Stimulated activated CD8-positive, alpha-beta memory T cell treated with anti-CD3 and anti-CD28 coated beads, Interleukin-15, amount 100 ng/mL, for 4 hours (primary cell): ENCODE data around the gene SLC2A14.
"Not testable (repeated sequence)": the region's sequence is repeated elsewhere in the genome, so short reads cannot be mapped to it uniquely, and the experiment has no call there.

Experiments used
- DNase-seq, 2 donors: peaks; one replicate each; pipeline ENCODE4 v3.0.0-alpha.2; 2020; ENCODE audit warnings: low read depth in 2 of 2

The SLC2A14 gene

DNA sequence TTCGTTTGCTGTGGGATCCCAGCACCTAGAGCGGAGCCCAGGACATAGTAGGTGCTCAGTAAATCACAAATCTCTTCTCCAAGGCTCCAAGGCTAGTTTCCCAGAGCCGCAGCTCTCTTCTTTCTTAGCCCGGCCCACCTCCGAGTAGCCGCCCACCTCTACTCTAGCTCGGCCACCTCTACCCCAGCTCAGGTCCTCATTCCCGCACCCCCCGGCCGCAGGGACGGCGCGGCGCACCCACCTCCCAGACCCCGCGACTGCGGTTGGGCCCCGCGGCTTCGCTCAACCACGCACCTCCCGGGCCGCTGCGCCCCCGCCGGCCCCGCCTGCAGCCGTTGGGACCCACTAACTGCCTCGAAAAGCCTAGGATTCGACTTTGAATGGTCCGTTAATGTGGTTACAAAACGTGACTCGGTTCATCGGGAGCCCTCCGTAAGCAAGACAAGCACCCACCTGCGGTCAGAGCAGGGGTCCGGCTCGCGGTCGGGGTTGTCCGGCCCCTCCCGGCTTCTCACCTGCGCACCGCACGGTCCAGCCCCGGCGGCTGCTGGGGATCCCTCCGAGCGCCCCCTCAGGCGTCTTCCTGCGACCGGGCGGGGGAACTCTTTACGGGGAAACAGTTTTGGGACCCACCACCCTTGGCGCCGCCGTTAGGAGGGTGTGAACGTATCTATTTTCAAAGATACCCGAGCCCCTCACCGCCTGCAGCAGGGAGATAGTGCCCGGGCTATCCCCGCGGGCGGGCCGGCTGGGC lies at the start of gene SLC2A14:
TSS of gene SLC2A14 (minus strand) at position 350 of the 754 bp plus-strand sequence. CDS start 3,035 bp downstream, outside the sequence.
- DNase-seq, result no peak

DNA sequence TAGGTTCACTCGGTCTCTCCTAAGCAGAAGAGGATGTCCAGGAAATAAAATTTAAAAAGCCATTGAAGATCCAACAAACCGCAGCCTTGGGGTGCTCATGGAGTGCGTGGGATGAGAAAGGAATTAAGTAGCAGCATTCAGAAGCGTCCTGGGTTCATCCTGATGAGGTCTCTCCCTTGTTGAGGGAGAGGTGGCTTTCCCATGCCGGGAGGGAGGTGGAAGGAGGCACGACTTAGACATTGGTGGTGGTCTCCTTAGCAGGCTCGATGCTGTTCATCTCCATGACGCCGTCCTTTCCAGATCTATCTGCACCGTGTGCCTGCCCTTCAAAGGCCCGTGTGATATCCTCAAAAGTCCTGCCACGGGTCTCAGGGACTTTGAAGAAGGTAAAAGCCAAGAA lies 48.5 kb upstream of the SLC2A14 start:
- DNase-seq, result not testable (repeated sequence)

DNA sequence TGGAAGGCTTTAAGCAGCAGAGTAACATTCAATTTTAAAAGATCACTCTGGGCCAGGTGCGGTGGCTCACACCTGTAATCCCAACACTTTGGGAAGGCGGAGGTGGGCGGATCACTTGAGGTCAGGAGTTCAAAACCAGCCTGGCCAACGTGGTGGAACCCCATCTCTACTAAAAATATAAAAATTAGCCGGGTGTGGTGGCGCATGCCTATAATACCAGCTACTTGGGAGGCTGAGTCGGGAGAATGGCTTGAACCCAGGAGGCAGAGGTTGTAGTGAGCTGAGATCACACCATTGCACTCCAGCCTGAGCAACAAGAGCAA lies 45.5 kb upstream of the SLC2A14 start:
- DNase-seq, result not testable (repeated sequence)

DNA sequence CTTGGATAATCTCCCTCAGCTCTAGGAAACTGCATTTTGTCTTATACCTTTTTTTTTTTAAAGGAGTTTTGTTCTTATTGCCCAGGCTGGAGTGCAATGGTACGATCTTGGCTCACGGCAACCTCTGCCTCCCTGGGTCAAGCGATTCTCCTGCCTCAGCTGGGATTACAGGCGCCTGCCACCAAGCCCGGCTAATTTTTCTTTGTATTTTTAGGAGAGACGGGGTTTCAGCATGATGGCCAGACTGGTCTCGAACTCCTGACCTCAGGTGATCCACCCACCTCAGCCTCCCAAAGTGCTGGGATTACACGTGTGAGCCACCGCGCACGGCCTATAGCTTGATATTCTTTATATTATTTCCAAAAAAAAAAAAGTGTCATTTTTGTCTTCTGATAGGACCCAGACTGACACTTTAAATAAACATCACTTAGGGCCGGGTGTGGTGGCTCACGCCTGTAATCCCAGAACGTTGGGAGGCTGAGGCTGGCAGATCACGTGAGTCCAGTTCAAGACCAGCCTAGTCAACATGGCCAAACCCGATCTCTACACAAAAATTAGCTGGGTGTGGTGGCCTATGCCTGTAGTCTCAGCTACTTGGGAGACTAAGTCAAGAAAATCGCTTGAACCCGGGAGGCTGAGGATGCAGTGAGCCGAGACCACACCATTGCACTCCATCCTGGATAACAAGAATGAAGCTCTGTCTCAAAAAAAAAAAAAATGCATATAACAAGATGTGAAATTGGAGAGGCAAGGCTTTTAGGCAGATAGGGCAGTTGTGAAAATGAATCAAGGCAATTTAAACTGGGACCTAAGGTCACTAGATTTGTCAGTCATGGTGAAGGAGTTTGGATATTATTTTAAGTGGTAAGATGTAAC lies 44.9 kb upstream of the SLC2A14 start:
- DNase-seq, result no peak

DNA sequence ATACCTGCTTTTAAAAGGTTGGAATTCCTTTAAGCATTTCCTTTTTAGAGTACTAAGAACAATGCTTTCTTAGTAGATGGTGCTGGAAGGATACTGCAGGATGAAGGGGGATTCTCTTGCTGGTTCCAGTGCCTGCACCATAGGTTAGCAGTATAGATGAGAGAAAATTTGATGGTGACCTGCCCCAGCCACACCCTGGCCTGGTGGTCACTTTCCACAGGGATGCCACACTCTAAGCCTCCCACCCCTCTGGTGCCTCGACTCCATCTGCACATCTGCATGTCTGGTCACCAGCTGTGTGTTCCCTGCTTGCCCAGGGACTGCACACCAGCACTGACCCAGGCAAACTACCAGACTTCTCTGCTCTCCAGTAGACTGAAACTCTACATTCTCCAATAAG lies 44.2 kb upstream of the SLC2A14 start:
- DNase-seq, result no peak

DNA sequence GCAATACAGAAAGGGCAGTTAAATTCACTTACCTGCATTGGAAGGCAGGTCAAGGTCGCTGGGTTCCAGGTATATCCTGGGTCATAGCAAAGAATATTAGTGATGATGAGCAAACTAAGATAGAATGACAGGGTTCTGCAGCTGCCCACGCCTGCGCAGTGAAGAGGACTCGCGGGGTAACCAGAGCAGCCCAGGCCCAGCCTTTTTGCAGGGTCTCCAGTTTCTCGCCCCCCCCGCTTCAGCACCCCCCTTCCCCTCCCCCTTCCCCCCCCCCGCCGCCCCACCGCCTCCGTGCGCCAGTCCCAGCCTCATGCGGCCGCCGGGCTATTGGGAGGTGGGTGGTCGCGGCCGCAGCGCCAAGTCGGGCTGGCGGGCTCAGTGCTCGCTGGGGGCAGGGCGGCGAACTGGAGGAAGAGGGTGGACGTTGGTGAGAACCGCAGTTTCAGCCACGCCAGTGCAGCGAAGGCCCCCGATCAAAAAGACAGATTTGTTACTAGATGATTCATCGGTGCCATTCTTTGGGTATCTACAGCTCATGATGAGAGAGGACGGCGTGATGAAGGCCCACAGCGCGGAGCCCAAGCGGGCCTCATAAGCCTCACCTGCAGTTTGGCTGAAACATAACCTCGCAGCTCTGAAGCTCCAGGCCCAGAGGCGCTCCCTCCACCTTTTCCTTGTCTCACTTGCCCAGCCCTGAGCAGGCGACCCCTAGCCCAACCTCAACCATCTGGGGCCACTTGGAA lies 43.1 kb upstream of the SLC2A14 start:
- DNase-seq, result no peak

DNA sequence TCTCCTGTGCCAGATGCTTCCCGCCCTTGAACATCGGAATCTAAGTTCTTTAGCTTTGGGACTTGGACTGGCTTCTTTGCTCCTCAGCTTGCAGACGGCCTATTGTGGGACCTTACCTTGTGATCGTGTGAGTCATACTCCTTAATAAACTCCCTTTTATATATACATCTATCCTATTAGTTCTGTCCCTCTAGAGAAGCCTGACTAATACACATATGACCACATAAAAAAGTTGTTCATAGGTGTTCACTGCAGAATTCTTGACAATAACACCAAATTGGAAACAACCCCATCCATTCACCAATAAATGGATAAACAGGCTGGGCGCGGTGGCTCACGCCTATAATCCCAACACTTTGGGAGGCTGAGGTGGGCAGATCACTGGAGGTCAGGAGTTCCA lies 37.4 kb upstream of the SLC2A14 start:
- DNase-seq, result not testable (repeated sequence)

DNA sequence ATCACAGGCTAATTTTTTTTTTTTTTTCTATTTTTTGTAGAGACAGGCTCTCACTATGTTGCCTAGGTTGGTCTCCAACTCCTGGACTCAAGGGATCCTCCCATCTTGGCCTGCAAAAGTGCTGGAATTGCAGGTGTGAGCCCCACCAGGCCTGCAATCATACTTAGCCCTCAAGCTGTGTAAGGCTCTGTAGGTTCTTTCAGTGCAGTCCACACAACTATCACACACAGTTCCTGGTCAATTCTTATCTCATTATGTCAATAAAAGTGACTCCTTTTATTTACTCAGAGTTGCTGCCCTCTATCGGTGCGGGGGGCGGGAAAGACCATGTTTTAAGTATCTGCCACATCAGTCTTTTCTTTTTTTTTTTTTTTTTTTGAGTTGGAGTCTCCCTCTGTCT lies 34.3 kb upstream of the SLC2A14 start:
- no peak for DNase-seq

DNA sequence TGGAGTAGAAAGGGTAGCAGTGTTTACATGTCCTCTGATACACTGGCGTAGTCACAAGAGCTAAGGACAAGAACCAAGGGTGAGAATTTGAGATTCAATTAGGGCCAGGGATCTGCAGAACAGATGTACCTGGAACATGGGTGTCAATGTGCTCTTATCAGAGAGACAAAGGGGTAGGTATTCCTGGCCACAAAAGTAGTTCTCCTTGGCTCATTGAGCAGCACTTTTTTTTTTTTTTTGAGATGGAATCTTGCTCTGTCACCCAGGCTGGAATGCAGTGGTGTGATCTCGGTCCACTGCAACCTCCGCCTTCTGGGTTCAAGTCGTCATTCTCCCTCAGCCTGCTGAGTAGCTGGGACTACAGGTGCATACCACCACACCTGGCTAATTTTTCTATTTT lies 33.6 kb upstream of the SLC2A14 start:
- not testable (repeated sequence) for DNase-seq

DNA sequence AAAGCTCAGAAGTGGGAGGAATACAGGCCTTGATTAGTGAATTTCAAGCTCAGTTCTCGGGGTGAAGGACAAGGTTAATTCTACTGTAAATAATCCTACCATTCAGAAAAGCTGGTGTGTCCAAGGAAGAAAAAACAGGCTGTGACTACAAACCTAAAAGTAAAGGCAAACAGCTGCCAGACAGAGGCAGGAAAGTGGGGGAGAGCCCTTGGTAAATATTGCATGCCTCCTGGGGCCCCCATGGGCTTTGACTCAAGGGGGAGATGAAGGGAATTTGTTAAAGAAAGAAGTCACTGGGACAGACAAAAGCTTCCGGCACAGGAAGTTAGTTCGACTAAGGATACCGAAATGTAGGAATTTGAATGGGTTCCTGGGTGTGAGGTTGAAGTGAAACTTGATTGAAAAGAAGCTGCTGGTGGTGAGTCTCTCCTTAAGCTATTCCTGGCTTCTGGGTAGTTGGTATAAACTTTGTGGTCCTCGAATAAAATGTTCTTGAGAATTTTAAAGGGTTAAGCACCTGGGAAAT lies 32.9 kb upstream of the SLC2A14 start:
- DNase-seq, result not testable (repeated sequence)

DNA sequence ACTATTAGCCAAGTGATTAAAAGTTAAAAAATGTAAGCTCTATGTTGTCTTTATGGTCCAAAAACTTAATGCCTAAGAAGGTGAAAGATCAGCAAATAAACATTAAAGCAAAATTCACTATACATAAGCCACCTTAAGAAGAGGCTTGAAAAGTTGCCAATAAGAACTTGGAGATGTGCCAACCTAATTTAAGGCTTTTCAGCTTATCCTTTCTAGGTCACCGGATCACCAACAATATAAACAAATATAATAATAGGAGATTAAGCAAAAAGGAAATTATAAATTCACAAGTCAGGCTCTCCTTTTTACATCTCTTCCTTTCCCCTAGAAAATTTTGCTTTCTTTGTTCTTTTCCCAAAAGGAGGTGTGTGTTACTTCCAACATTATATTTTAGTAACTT lies 32.4 kb upstream of the SLC2A14 start:
- DNase-seq, result no peak

DNA sequence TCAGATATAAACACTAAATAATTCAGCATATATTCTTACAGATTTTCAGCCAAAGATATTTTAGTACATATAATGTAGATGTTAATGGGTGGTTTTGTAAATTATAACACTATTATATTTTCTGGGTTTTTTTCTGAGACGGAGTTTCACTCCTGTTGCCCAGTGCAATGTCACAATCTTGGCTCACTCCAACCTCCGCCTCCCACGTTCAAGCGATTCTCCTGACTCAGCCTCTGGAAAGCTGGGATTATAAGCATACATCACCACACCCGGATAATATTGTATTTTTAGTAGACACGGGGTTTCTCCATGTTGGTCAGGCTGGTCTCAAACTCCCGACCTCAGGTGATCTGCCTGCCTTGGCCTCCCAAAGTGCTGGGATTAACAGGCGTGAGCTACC lies 29.7 kb upstream of the SLC2A14 start:
- not testable (repeated sequence) for DNase-seq

DNA sequence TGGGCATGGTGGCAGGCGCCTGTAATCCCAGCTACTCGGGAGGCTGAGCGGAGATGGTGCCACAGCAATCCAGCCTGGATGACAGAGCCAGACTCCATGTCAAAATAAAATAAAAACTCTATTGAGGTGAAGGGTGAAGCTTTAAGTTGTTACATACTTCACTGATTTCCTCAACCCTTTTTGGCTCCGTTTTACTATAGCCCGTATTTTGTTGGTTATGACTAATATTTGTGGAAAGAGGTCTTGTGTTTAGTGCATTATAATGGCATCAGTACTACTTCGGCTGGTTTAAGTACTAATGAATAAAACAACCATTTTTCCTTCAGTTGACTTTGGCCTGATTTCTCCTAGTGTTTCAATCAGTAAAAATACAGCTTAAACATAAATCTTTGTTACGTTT lies 27.0 kb upstream of the SLC2A14 start:
- no peak for DNase-seq

DNA sequence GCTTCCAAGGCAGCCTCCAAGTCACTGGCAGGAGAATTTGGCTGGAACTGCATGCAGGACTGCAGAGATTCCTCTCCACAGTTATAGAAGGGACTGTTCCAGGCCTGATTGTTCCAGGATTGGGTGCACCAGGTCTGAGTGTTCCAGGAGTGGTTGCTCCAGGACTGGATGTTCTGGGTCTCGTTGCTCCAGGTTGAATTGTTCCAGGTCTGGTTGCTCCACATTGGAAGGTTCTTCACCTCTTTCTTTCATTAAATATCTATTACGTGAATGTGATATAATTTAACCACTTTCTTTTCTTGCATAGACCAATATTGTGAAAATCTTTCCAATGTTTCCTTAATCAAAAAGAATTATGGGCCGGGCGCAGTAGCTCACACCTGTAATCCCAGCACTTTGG lies 24.0 kb upstream of the SLC2A14 start:
- DNase-seq, result not testable (repeated sequence)

DNA sequence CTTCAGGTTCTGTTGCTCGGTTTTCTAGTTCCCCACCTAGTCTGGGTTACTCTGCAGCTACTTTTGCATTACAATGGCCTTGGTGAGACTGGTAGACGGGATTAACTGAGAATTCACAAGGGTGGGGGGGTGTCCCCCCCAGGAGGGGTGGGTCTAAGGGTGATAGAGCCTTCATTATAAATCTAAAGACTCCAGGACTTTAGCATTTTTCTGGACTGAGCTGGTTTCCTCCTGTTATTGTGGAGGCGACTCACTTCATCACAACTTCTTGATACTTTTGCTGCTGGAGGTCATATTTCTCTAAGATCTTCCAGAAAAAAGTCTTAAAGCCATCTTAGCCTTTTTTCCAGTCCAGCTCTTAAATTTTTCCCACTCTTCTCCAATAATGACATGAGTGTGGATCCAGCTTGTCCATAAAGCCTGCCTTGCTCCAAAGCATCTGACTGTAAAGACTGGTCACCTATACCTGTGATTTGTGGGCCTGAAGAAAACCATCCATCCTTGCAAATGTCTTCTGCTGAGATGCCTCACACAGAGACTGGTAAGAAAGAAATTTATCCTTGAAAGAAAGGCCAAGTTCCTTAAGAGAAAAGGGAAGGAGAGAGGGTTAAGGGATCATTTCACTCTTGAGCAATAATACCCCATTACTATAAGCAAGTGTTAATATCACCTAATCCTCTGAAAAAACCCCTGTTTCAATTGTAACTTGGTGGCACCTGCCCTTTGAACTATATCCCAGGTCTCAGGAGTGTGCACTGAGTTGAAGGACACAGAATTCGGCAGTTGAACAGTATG lies 19.7 kb upstream of the SLC2A14 start:
- DNase-seq, result no peak

DNA sequence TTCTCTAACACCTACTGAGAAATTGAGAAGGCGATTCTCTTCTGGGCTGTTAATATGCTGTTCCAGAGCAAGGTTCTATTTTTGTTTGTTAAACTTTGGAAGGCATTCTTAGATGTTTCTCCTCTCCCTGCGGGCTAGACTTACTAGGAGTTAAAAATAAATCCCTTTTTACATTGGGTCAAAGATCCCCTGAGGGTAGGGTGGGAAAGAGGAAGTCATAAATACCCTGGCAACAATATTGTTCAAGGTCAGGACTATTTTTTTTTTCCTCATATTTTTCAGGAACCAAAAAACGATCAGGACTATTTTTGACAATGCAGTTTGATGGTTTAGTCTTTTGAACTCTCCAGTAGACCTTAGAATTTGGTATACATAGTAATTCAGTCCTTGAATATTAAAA lies 12.0 kb upstream of the SLC2A14 start:
- no peak for DNase-seq

DNA sequence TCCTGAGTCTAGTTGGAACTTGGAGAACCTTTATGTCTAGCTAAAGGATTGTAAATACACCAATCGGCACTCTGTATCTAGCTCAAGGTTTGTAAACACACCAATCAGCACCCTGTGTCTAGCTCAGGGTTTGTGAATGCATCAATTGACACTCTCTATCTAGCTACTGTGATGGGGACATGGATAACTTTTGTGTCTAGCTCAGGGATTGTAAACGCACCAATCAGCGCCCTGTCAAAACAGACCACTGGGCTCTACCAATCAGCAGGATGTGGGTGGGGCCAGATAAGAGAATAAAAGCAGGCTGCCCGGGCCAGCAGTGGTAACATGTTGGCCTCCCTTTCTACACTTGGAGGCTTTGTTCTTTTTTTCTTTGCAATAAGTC lies 9.0 kb upstream of the SLC2A14 start:
- DNase-seq, result not testable (repeated sequence)

DNA sequence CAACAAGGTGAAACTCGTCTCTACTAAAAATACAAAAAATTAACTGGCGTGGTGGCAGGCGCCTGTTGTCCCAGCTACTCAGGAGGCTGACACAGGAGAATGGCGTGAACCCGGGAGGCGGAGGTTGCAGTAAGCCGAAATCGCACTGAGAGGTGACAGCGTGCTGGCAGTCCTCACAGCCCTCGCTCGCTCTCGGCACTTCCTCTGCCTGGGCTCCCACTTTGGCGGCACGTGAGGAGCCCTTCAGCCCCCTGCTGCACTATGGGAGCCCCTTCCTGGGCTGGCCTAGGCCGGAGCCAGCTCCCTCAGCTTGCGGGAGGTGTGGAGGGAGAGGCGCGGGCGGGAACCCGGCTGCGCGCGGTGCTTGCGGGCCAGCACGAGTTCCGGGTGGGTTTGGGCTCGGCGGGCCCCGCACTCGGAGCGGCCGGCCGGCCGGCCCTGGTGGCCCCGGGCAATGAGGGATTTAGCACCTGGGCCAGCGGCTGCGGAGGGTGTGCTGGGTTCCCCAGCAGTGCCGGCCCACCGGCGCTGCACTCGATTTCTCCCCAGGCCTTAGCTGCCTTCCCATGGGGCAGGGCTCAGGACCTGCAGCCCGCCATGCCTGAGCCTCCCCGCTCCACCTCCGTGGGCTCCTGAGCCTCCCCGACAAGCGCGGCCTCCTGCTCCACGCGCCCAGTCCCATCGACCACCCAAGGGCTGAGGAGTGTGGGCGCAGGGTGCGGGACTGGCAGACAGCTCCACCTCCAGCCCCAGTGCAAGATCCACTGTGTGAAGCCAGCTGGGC lies 8.4 kb upstream of the SLC2A14 start:
- not testable (repeated sequence) for DNase-seq

DNA sequence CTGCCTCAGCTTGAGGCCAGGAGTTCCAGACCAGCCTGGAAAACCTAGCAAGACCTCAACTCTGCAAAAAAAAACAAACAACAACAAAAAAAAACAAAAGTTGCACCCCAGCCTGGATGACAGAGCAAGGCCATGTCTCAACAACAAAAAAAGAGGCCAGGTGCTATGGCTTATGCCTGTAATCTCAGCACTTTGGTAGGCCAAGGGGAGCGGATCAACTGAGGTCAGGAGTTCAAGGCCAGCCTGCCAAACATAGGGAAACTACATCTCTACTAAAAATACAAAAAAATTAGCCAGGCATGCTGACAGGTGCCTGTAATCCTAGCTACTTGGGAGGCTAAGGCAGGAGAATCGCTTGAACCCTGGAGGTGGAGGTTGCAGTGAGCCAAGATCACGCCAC lies 6.5 kb upstream of the SLC2A14 start:
- DNase-seq, result no peak

DNA sequence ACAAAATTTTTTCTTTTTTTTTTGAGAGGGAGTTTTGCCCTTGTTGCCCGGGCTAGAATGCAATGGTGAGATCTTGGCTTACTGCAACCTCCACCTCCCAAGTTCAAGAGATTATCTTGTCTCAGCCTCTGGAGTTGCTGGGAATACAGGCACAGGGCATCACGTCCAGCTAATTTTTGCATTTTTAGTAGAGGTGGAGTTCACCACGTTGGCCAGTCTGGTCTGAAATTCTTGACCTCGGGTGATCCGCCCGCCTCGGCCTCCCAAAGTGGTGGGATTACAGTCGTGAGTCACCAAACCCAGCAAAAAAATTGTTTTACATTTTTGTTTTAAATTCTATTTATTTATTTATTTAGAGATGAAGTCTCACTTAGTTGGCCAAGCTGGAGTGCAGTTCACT lies 4.7 kb upstream of the SLC2A14 start:
- no peak for DNase-seq

DNA sequence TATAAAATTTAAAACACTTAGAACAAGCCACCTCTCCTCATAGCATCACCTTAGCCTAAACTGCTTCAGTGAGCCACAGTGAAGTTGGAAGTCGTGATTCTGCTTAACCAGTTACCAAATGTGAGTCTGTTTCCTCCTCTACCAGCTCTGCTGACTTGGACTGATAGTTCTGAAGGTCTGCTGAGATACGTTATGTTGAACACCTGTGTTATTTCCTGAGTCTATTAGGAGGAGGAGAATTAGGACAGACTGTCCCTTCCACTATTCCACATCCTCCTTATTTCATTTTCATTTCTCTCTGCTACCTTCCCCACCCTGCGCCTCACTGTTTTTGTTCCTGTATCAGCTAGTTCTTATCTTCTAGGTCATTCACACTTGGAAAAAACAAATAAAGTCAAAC lies 2.4 kb downstream of the SLC2A14 start:
- DNase-seq, result no peak
